ENCODE data around the gene ARHGEF1.
"Not testable (repeated sequence)": the region's sequence is repeated elsewhere in the genome, so short reads cannot be mapped to it uniquely, and the experiment has no call there.

ARHGEF1 gene

GRCh38 chr19:41910240-41910991 is 27.4 kb downstream of the ARHGEF1 start:
- ATAC-seq (ENCODE audit: low read depth), result no peak
- H3K9me3 Mint-ChIP-seq, result no peaks in the 10 kb centered on the region
- peaks cover 17% of the 10 kb centered on the region for H3K36me3 Mint-ChIP-seq
- peaks cover 15% of the 10 kb centered on the region for H3K27me3 Mint-ChIP-seq
- no peak overlapping the region for H3K4me3 Mint-ChIP-seq
- peak overlapping the region; percentile 1 for H3K27ac Mint-ChIP-seq
- DNase-seq (ENCODE audit: low spot score in 2 of 2), result no peak
- peaks cover 49% of the 10 kb centered on the region for H3K4me1 Mint-ChIP-seq

- DNase-seq (ENCODE audit: low spot score in 2 of 2) (no peak), ATAC-seq (ENCODE audit: low read depth) (no peak)
- H3K27me3 Mint-ChIP-seq, result peaks cover 15% of the 10 kb centered on the region
- peaks cover 8% of the 10 kb centered on the region for H3K36me3 Mint-ChIP-seq
- peaks cover 46% of the 10 kb centered on the region for H3K4me1 Mint-ChIP-seq
- no peak overlapping the region for H3K4me3 Mint-ChIP-seq
- no peaks in the 10 kb centered on the region for H3K9me3 Mint-ChIP-seq
- H3K27ac Mint-ChIP-seq, result no peak overlapping the region
Measured at GRCh38 chr19:41910992-41911888, 28.3 kb downstream of the ARHGEF1 start.

GRCh38 chr19:41911889-41912731 is 29.1 kb downstream of the ARHGEF1 start:
- Mint-ChIP-seq H3K9me3 (no peaks in the 10 kb centered on the region), H3K27me3 (peaks cover 15% of the 10 kb centered on the region), H3K27ac (no peak overlapping the region), H3K36me3 (peaks cover 3% of the 10 kb centered on the region), H3K4me3 (peak overlapping the region; percentile 64), H3K4me1 (peaks cover 41% of the 10 kb centered on the region)
- DNase-seq (ENCODE audit: low spot score in 2 of 2) (no peak), ATAC-seq (ENCODE audit: low read depth) (peak; percentile 31)

- Mint-ChIP-seq H3K27ac (peak overlapping the region; percentile 39), H3K27me3 (peaks cover 15% of the 10 kb centered on the region), H3K9me3 (no peaks in the 10 kb centered on the region), H3K4me1 (peaks cover 39% of the 10 kb centered on the region), H3K4me3 (peak overlapping the region; percentile 45), H3K36me3 (peaks cover 3% of the 10 kb centered on the region)
- DNase-seq (ENCODE audit: low spot score in 2 of 2), result no peak
- ATAC-seq (ENCODE audit: low read depth), result peak; percentile 20
Measured at GRCh38 chr19:41912899-41913537, 30.0 kb downstream of the ARHGEF1 start.

- H3K36me3 Mint-ChIP-seq, result peaks cover 3% of the 10 kb centered on the region
- ATAC-seq (ENCODE audit: low read depth), result peak; percentile 9
Measured at GRCh38 chr19:41913538-41914423, 30.8 kb downstream of the ARHGEF1 start.

GRCh38 chr19:41914424-41914834 is 31.4 kb downstream of the ARHGEF1 start:
- Mint-ChIP-seq H3K4me1 (peaks cover 35% of the 10 kb centered on the region), H3K4me3 (peak overlapping the region; percentile 11), H3K27me3 (peaks cover 15% of the 10 kb centered on the region), H3K27ac (peak overlapping the region; percentile 39)
- not testable (repeated sequence) for DNase-seq (ENCODE audit: low spot score in 2 of 2); ATAC-seq (ENCODE audit: low read depth); H3K36me3 Mint-ChIP-seq; H3K9me3 Mint-ChIP-seq

More at GRCh38 chr19:41913538-41914423, 30.8 kb downstream of the ARHGEF1 start:
- Mint-ChIP-seq H3K4me3 (peak overlapping the region; percentile 27), H3K27ac (peak overlapping the region; percentile 39), H3K4me1 (peaks cover 37% of the 10 kb centered on the region), H3K9me3 (no peaks in the 10 kb centered on the region), H3K27me3 (peaks cover 15% of the 10 kb centered on the region)
- no peak for DNase-seq (ENCODE audit: low spot score in 2 of 2)

GRCh38 chr19:41915021-41915775 is 32.2 kb downstream of the ARHGEF1 start:
- Mint-ChIP-seq H3K27ac (no peak overlapping the region), H3K27me3 (peaks cover 15% of the 10 kb centered on the region), H3K4me1 (peaks cover 34% of the 10 kb centered on the region), H3K36me3 (peaks cover 2% of the 10 kb centered on the region), H3K9me3 (no peaks in the 10 kb centered on the region), H3K4me3 (no peak overlapping the region)
- no peak for DNase-seq (ENCODE audit: low spot score in 2 of 2)
- ATAC-seq (ENCODE audit: low read depth), result no peak

- peaks cover 15% of the 10 kb centered on the region for H3K27me3 Mint-ChIP-seq
- peaks cover 27% of the 10 kb centered on the region for H3K4me1 Mint-ChIP-seq
- no peak for ATAC-seq (ENCODE audit: low read depth)
- H3K4me3 Mint-ChIP-seq, result no peak overlapping the region
- no peak for DNase-seq (ENCODE audit: low spot score in 2 of 2)
- H3K27ac Mint-ChIP-seq, result no peak overlapping the region
- H3K36me3 Mint-ChIP-seq, result peaks cover 2% of the 10 kb centered on the region
- no peaks in the 10 kb centered on the region for H3K9me3 Mint-ChIP-seq
Measured at GRCh38 chr19:41915776-41916414, 32.9 kb downstream of the ARHGEF1 start.

- Mint-ChIP-seq H3K36me3 (peaks cover 4% of the 10 kb centered on the region), H3K27me3 (peaks cover 22% of the 10 kb centered on the region), H3K4me3 (no peak overlapping the region), H3K27ac (no peak overlapping the region), H3K4me1 (peaks cover 24% of the 10 kb centered on the region), H3K9me3 (no peaks in the 10 kb centered on the region)
- DNase-seq (ENCODE audit: low spot score in 2 of 2), result no peak
- no peak for ATAC-seq (ENCODE audit: low read depth)
Measured at GRCh38 chr19:41917676-41918075, 34.7 kb downstream of the ARHGEF1 start.

GRCh38 chr19:41918095-41918494 is 35.1 kb downstream of the ARHGEF1 start:
- Mint-ChIP-seq H3K36me3 (peaks cover 4% of the 10 kb centered on the region), H3K4me3 (no peak overlapping the region), H3K27ac (no peak overlapping the region), H3K4me1 (peaks cover 25% of the 10 kb centered on the region), H3K9me3 (no peaks in the 10 kb centered on the region), H3K27me3 (peaks cover 23% of the 10 kb centered on the region)
- DNase-seq (ENCODE audit: low spot score in 2 of 2) (no peak), ATAC-seq (ENCODE audit: low read depth) (no peak)

GRCh38 chr19:41918653-41919244 is 35.8 kb downstream of the ARHGEF1 start:
- H3K4me3 Mint-ChIP-seq, result no peak overlapping the region
- peaks cover 22% of the 10 kb centered on the region for H3K27me3 Mint-ChIP-seq
- H3K4me1 Mint-ChIP-seq, result peaks cover 23% of the 10 kb centered on the region
- peaks cover 7% of the 10 kb centered on the region for H3K36me3 Mint-ChIP-seq
- no peak overlapping the region for H3K27ac Mint-ChIP-seq
- DNase-seq (ENCODE audit: low spot score in 2 of 2) (no peak), ATAC-seq (ENCODE audit: low read depth) (no peak)
- H3K9me3 Mint-ChIP-seq, result no peaks in the 10 kb centered on the region

Data from memory B cell (primary cell).